ENCODE measurements around the gene SLC10A7. TPM values are rescaled to one million over a fixed set of nuclear protein-coding genes. Genes with fewer than 3 reads are reported as not detected.

The SLC10A7 gene
- total RNA-seq, 3 donors from 2014 or later (not counting 1 experiment from before 2014, with no cell fraction given) = 16.0 to 29.4 (median 26.3) TPM

GRCh38 chr4:146494143-146494542, 27.6 kb downstream of the SLC10A7 start:
- TF ChIP-seq CTCF (IDR thresholded peaks at IDR 0.05) = no peak

GRCh38 chr4:146490106-146490505, 31.6 kb downstream of the SLC10A7 start:
- TF ChIP-seq CTCF (IDR thresholded peaks at IDR 0.05) = no peak
- H3K36me3 Mint-ChIP-seq = no peaks in the 10 kb centered on the region
- H3K4me3 ChIP-seq (ENCODE audit: low read length) = no peak overlapping the region
- DNase-seq (no peak), ATAC-seq (no peak)
- intact Hi-C loops (cut with micrococcal nuclease) = no loop called here
- H3K9me3 Mint-ChIP-seq = no peaks in the 10 kb centered on the region
- H3K27ac ChIP-seq (ENCODE audit: low read length) = no peak overlapping the region
- H3K4me1 Mint-ChIP-seq = peaks cover 50 to 54% of the 10 kb centered on the region in 2 donors
- H3K27ac Mint-ChIP-seq = peak overlapping the region in 1 of 2 donors; percentile 9
- no peaks in the 10 kb centered on the region for H3K27me3 ChIP-seq (ENCODE audit: control insufficient read depth, insufficient read depth, low read length)
- no peaks in the 10 kb centered on the region for H3K9me3 ChIP-seq (ENCODE audit: control insufficient read depth, insufficient read depth, low read length)
- H3K4me3 Mint-ChIP-seq = no peak overlapping the region
- H3K4me1 ChIP-seq (ENCODE audit: control insufficient read depth, insufficient read depth, low read length) = peaks cover 7% of the 10 kb centered on the region
- WGBS (ENCODE audit: insufficient coverage) = 100% methylated on average over 1 of the region's 2 CpGs
- no peaks in the 10 kb centered on the region for H3K36me3 ChIP-seq (ENCODE audit: control insufficient read depth, insufficient read depth, low read length)
- no peaks in the 10 kb centered on the region for H3K27me3 Mint-ChIP-seq (ENCODE audit: low read depth in 2 of 2)

More at GRCh38 chr4:146494143-146494542, 27.6 kb downstream of the SLC10A7 start:
- Mint-ChIP-seq H3K36me3 (no peaks in the 10 kb centered on the region), H3K27ac (no peak overlapping the region), H3K27me3 (ENCODE audit: low read depth in 2 of 2) (no peaks in the 10 kb centered on the region), H3K9me3 (no peaks in the 10 kb centered on the region), H3K4me1 (peaks cover 41 to 44% of the 10 kb centered on the region in 2 donors), H3K4me3 (no peak overlapping the region)
- DNase-seq = no peak
- no peaks in the 10 kb centered on the region for H3K9me3 ChIP-seq (ENCODE audit: control insufficient read depth, insufficient read depth, low read length)
- intact Hi-C loops (cut with micrococcal nuclease) = no loop called here
- H3K36me3 ChIP-seq (ENCODE audit: control insufficient read depth, insufficient read depth, low read length) = no peaks in the 10 kb centered on the region
- no peak for ATAC-seq
- no peaks in the 10 kb centered on the region for H3K27me3 ChIP-seq (ENCODE audit: control insufficient read depth, insufficient read depth, low read length)
- H3K4me3 ChIP-seq (ENCODE audit: low read length) = no peak overlapping the region
- 94% methylated on average over 6 of the region's 6 CpGs for WGBS (ENCODE audit: insufficient coverage)
- no peak overlapping the region for H3K27ac ChIP-seq (ENCODE audit: low read length)
- peaks cover under 1% of the 10 kb centered on the region for H3K4me1 ChIP-seq (ENCODE audit: control insufficient read depth, insufficient read depth, low read length)

- 50% methylated on average over 2 of the region's 3 CpGs for WGBS (ENCODE audit: insufficient coverage)
- Mint-ChIP-seq H3K36me3 (peaks cover 6% of the 10 kb centered on the region), H3K27ac (no peak overlapping the region), H3K9me3 (peaks cover 0 to 6% of the 10 kb centered on the region in 2 donors), H3K4me1 (peaks cover 40 to 44% of the 10 kb centered on the region in 2 donors), H3K27me3 (ENCODE audit: low read depth in 2 of 2) (no peaks in the 10 kb centered on the region), H3K4me3 (no peak overlapping the region)
- H3K27ac ChIP-seq (ENCODE audit: low read length) = no peak overlapping the region
- H3K36me3 ChIP-seq (ENCODE audit: control insufficient read depth, insufficient read depth, low read length) = no peaks in the 10 kb centered on the region
- H3K9me3 ChIP-seq (ENCODE audit: control insufficient read depth, insufficient read depth, low read length) = no peaks in the 10 kb centered on the region
- H3K4me3 ChIP-seq (ENCODE audit: low read length) = no peak overlapping the region
- peak in 1 of 2 donors; percentile 42 for DNase-seq
- H3K27me3 ChIP-seq (ENCODE audit: control insufficient read depth, insufficient read depth, low read length) = no peaks in the 10 kb centered on the region
- peak; percentile 50 to 79 (median 53) for ATAC-seq
- intact Hi-C loops (cut with micrococcal nuclease) = no loop called here
- peaks cover 7% of the 10 kb centered on the region for H3K4me1 ChIP-seq (ENCODE audit: control insufficient read depth, insufficient read depth, low read length)
- TF ChIP-seq CTCF (IDR thresholded peaks at IDR 0.05) = no peak
These were observed 33.1 kb downstream of the SLC10A7 start for GRCh38 chr4:146488495-146489174.
